ENCODE measurements around the gene ROR2. TPM values are rescaled to one million over a fixed set of nuclear protein-coding genes. Genes with fewer than 3 reads are reported as not detected.

Gene ROR2
- total and polyA plus RNA-seq, 2 of the 8 experiments (the other 6 are each of a cell fraction or from before 2014, with no cell fraction given), result 2.7 to 4.3 TPM

GRCh38 chr9:91868732-91869391, 81.2 kb downstream of the ROR2 start (continued):
- no peak for TF ChIP-seq CTCF (IDR thresholded peaks at IDR 0.05; ENCODE audit: control extremely low read depth in 1 of 3, insufficient read depth in 1 of 3, low read depth in 1 of 3, low read length in 3 of 3)
- TF ChIP-seq SUZ12 (IDR thresholded peaks at IDR 0.05; ENCODE audit: low read length), result no peak

Data from H1 (cell line).